Stimulated activated CD8-positive, alpha-beta memory T cell treated with anti-CD3 and anti-CD28 coated beads, Interleukin-12 subunit alpha, Interleukin-12 subunit beta, amount 100 ng/mL, for 24 hours (primary cell): ENCODE measurements around the gene TRIP4.
"Not testable (repeated sequence)": the region's sequence is repeated elsewhere in the genome, so short reads cannot be mapped to it uniquely, and the experiment has no call there.

ENCODE experiments used
- DNase-seq: peaks from one replicate; pipeline ENCODE4 v3.0.0-alpha.2; 2020; ENCODE audit errors: extremely low read depth

TRIP4 gene

DNA sequence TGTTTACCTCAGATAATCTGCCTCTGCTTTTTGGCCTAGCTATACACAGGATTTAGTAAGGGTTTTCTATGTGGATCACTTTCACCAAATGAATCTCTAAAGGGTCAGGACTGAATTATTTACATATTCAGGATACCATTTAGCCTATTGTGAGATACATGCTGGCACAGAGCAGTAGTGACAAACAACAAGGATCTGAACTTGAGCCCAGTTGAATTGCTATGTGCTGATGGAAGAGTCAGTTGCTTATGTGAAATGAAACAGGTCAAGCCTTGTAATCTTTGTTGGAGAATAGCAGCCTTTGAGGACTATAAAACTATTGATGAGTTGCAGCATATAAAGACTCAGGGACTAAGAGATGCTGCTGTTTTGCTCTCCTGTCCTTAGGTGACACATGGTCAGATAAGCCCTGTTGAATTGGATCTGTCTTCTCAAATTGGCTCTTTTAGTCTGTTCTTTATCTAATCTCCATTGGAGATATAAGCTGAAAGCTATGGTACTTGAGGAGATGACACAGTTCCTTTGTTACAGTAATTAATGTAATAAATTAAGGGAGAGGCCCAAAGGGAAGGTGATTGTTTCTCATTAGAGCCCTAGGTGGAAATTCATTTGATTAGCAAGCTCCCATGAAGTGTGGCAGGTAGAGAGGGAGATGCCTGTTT lies 103.1 kb downstream of the TRIP4 start:
- DNase-seq = no peak

DNA sequence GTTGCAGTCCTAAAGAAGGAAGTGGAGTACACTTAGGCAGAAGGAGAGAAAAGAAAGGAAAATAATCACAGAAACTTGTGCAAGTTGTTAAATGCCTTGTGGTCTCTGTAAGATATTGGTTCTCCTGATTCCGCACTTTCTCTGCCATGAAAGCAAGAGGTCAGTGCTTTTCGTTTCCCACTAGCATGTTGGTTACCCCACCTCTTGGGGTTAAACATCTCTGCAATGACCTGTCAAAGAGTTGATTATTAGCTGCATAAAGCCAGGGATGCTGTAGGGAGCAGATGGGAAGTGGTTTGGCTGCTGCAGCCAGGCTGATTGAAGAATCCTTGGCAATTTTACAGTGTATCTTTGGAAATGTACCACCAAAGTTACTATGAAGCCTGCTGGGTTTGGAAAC lies 106.0 kb downstream of the TRIP4 start:
- DNase-seq = no peak

DNA sequence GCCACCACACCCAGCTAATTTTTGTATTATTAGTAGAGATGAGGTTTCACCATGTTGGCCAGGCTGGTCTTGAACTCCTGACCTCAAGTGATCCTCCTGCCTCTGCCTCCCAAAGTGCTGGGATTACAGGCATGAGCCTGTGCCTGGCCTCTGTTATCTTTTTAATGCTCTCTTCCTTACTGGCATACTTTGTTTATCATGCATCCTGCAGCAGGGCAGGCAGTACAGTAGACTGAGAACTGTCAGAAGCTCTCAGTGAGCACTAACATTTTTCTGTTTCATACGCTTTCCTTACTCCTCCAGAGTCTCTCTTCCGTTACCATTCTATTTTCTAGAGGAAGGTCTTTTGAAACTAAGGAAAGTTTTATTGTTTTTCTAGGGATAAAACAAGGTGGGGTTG lies 108.3 kb downstream of the TRIP4 start:
- not testable (repeated sequence) for DNase-seq

DNA sequence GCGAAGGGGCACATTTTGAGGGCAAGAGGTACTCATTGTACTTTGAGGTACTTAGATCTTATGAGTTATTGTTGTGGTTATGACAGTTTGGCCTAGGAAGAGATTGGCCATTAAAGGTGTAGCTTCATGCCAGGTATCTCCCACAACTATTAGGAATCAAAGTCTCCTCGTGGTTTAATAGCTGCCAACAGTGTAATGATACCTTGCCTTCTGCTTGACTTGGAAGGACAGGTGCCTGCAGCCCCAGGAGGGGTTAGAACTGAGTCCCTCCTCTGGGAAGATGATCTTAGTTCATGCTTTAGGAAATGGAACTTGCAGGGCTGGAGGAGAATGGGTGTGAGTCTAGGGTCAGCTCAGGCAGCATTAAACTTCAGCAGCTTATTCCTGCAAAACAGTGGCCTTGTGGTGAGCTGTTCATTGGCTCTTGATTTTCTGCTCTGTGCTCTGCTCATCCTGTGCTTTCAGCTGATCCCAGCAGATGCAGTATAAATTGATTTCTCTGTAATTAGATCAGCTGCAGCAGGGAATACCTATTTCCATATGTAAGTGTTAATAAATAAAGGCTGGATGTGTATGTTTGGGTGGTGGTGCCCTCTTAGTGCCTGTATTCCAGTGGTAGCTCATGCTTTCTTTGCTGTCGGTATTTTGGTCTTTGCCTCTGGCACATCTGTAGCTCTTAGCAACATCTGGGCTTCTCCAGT lies 113.2 kb downstream of the TRIP4 start:
- DNase-seq = no peak

DNA sequence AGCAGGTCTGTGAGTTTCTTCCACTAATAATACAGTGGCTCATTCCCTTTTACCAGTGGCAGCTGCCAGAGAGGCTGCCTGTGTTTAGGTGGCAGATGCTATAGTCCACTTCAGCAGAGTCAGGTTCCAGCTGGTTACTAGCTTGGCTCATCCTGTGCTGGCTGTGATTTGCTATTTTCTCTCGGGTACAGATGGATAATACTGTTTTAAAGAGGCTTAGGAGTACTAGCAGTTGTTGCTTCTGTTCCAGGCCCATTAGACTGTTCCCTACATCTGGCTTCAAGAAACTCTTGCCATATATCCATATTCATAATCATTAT lies 113.7 kb downstream of the TRIP4 start:
- DNase-seq = no peak

DNA sequence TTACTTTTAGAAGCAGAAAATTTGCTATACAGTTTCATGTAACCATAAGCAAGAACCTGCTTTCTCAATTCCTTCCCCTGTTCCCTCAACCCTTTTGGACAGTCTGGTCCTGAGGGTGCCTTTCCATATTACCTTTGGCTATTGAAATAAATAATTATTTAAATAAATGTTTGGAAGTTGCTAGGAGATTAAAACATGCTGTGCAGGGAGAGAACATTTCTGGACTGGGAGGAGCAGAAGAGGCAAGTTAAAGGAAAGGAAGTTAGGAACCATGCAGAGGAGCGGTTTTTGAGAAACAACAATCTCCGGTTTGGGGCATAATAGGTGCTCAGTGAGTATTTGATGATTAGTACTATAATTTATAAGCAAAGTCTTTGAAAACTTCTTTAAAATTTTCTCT lies 114.5 kb downstream of the TRIP4 start:
- no peak for DNase-seq

DNA sequence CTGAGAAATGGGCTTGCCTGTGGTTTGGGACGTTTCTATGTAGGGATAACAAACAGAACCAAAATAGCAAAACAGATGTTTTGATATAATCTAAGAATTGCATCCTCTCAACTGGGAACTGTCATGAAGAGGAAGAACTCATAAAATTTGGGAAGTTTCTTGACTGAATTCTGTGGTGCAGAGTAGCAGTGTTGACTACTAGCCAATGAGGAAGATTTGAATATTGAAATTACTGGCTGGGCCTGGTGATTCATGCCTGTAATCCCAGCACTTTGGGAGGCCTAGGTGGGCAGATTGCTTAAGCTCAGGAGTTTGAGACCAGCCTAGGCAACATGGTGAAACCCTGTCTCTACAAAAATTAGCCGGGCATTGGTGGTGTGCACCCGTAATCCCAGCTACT lies 114.9 kb downstream of the TRIP4 start:
- no peak for DNase-seq

- no peak for DNase-seq
These were observed 115.6 kb downstream of the TRIP4 start for GRCh38 chr15:64503197-64503596.

- DNase-seq = no peak
These were observed 116.0 kb downstream of the TRIP4 start for GRCh38 chr15:64503640-64504039.
